PFSK-1 (cell line): ENCODE data around the gene NRARP.

ENCODE experiments used
- FOXP2 ChIP-seq: optimal IDR thresholded peaks from 2 replicates; pipeline ENCODE3; 2011; ENCODE audit warnings: borderline replicate concordance, control low read depth, inconsistent platforms; ENCODE audit not compliant: insufficient read depth; ENCODE audit errors: extremely low read length, extremely low read depth
- POLR2AphosphoS5 ChIP-seq: IDR thresholded peaks from 2 replicates; pipeline ENCODE4 v1.6.1; 2012; ENCODE audit warnings: low read depth, mild to moderate bottlenecking, control low read depth, low read length, moderate library complexity
- SIN3A ChIP-seq: IDR thresholded peaks from 2 replicates; pipeline ENCODE4 v1.6.1; 2012; ENCODE audit warnings: mild to moderate bottlenecking, low read length, moderate library complexity, borderline replicate concordance; ENCODE audit not compliant: insufficient read depth
- TAF1 ChIP-seq: IDR thresholded peaks from 2 replicates; pipeline ENCODE4 v1.6.1; 2012; ENCODE audit warnings: low read length, control low read depth, borderline replicate concordance; ENCODE audit not compliant: insufficient read depth
- TF ChIP-seq, protein P1 (sequence below), 2 experiments: IDR thresholded peaks; 2 replicates each; pipeline versions ENCODE4 v1.6.1 to v1.8.0; 2011 to 2012; ENCODE audit warnings: low read depth in 2 of 2, low read length in 2 of 2, control low read depth in 1 of 2, inconsistent platforms in 1 of 2, mild to moderate bottlenecking in 1 of 2, moderate library complexity in 1 of 2; ENCODE audit not compliant: insufficient read depth in 1 of 2

NRARP gene

GRCh38 chr9:137295849-137296669 is 6.0 kb downstream of the NRARP start:
- TF ChIP-seq, protein P1, sequence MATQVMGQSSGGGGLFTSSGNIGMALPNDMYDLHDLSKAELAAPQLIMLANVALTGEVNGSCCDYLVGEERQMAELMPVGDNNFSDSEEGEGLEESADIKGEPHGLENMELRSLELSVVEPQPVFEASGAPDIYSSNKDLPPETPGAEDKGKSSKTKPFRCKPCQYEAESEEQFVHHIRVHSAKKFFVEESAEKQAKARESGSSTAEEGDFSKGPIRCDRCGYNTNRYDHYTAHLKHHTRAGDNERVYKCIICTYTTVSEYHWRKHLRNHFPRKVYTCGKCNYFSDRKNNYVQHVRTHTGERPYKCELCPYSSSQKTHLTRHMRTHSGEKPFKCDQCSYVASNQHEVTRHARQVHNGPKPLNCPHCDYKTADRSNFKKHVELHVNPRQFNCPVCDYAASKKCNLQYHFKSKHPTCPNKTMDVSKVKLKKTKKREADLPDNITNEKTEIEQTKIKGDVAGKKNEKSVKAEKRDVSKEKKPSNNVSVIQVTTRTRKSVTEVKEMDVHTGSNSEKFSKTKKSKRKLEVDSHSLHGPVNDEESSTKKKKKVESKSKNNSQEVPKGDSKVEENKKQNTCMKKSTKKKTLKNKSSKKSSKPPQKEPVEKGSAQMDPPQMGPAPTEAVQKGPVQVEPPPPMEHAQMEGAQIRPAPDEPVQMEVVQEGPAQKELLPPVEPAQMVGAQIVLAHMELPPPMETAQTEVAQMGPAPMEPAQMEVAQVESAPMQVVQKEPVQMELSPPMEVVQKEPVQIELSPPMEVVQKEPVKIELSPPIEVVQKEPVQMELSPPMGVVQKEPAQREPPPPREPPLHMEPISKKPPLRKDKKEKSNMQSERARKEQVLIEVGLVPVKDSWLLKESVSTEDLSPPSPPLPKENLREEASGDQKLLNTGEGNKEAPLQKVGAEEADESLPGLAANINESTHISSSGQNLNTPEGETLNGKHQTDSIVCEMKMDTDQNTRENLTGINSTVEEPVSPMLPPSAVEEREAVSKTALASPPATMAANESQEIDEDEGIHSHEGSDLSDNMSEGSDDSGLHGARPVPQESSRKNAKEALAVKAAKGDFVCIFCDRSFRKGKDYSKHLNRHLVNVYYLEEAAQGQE (IDR thresholded peaks at IDR 0.05; ENCODE audit: insufficient read depth in 1 of 2, low read depth in 2 of 2, low read length in 2 of 2), result no peak
- no peak; the same call in 1 of the 2 replicates for TF ChIP-seq SIN3A

GRCh38 chr9:137295238-137295811 is 6.7 kb downstream of the NRARP start:
- TF ChIP-seq SIN3A (no peak), FOXP2 (no peak), TAF1 (no peak), POLR2AphosphoS5 (no peak)
- TF ChIP-seq, protein P1 (IDR thresholded peaks at IDR 0.05; ENCODE audit: insufficient read depth in 1 of 2, low read depth in 2 of 2, low read length in 2 of 2), result no peak

- TF ChIP-seq SIN3A (no peak), TAF1 (no peak), FOXP2 (no peak), POLR2AphosphoS5 (no peak)
- TF ChIP-seq, protein P1 (IDR thresholded peaks at IDR 0.05; ENCODE audit: insufficient read depth in 1 of 2, low read depth in 2 of 2, low read length in 2 of 2), result no peak
Measured at GRCh38 chr9:137294681-137295237, 7.3 kb downstream of the NRARP start.

DNA sequence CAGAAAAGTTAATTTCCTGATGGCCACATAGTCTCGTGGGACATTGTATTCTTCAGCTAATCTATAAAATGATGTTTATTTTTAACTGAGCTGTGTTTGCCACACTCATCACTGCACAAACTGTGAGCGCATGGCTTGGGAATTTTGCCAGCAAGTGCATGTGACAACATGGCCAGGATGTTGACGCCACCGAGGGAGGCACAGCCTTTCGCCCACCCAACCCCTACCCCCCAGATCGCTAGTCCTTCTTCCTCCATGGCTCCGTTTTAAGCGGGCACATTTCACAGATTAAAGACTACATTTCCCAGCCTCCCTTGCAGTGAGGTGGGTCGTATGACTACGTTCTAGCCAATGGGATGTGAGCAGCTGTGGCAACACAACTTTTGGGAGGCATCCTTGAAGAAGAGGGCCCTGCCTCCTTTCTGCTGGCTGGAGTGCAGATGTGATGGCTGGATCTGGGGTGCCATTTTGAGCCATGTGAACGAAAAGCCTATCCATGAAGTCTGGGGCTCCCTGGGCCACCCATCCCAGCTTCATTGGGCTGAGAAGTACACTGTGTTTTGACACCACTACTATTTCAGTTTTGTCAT is 7.9 kb downstream of the NRARP start:
- TF ChIP-seq TAF1 (no peak), FOXP2 (no peak), POLR2AphosphoS5 (no peak), SIN3A (no peak)
- TF ChIP-seq, protein P1 (IDR thresholded peaks at IDR 0.05; ENCODE audit: insufficient read depth in 1 of 2, low read depth in 2 of 2, low read length in 2 of 2), result no peak
